ENCODE measurements around the gene COX8C. TPM values are rescaled to one million over a fixed set of nuclear protein-coding genes. Genes with fewer than 3 reads are reported as not detected.

Gene COX8C
- total RNA-seq, 1 experiment from 2014 or later, result not detected

DNA sequence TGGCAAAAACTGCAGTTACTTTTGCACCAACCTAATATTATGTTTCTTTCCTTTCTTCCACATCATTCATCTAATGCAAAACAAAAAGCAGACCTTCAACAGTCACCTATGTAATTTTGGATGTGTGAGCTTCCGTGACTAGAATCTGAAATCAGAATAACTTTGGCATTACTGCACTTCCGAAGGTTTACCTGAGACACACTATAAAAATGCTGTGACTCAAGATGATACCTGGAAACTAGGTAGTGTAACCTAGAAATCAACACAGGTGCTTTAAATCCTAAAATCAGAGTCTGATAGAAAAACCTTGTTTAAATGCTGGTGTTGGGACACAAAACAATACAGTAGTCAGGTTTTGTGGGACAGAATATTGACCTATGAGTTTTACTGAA, 16.4 kb upstream of the COX8C start:
- no peak overlapping the region; the same call in 1 of the 2 replicates for H3K4me2 ChIP-seq (ENCODE audit: low read length)
- intact Hi-C loops (cut with micrococcal nuclease), result no loop called here
- TF ChIP-seq, protein P1, sequence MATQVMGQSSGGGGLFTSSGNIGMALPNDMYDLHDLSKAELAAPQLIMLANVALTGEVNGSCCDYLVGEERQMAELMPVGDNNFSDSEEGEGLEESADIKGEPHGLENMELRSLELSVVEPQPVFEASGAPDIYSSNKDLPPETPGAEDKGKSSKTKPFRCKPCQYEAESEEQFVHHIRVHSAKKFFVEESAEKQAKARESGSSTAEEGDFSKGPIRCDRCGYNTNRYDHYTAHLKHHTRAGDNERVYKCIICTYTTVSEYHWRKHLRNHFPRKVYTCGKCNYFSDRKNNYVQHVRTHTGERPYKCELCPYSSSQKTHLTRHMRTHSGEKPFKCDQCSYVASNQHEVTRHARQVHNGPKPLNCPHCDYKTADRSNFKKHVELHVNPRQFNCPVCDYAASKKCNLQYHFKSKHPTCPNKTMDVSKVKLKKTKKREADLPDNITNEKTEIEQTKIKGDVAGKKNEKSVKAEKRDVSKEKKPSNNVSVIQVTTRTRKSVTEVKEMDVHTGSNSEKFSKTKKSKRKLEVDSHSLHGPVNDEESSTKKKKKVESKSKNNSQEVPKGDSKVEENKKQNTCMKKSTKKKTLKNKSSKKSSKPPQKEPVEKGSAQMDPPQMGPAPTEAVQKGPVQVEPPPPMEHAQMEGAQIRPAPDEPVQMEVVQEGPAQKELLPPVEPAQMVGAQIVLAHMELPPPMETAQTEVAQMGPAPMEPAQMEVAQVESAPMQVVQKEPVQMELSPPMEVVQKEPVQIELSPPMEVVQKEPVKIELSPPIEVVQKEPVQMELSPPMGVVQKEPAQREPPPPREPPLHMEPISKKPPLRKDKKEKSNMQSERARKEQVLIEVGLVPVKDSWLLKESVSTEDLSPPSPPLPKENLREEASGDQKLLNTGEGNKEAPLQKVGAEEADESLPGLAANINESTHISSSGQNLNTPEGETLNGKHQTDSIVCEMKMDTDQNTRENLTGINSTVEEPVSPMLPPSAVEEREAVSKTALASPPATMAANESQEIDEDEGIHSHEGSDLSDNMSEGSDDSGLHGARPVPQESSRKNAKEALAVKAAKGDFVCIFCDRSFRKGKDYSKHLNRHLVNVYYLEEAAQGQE (IDR thresholded peaks at IDR 0.05; ENCODE audit: low read depth), result no peak
- no peak for TF ChIP-seq RAD21 (IDR thresholded peaks at IDR 0.05; ENCODE audit: low read depth)
- no peak for TF ChIP-seq EZH2phosphoT487 (IDR thresholded peaks at IDR 0.05; ENCODE audit: borderline replicate concordance)
- TF ChIP-seq JUND (IDR thresholded peaks at IDR 0.05), result no peak
- TF ChIP-seq, protein P2, sequence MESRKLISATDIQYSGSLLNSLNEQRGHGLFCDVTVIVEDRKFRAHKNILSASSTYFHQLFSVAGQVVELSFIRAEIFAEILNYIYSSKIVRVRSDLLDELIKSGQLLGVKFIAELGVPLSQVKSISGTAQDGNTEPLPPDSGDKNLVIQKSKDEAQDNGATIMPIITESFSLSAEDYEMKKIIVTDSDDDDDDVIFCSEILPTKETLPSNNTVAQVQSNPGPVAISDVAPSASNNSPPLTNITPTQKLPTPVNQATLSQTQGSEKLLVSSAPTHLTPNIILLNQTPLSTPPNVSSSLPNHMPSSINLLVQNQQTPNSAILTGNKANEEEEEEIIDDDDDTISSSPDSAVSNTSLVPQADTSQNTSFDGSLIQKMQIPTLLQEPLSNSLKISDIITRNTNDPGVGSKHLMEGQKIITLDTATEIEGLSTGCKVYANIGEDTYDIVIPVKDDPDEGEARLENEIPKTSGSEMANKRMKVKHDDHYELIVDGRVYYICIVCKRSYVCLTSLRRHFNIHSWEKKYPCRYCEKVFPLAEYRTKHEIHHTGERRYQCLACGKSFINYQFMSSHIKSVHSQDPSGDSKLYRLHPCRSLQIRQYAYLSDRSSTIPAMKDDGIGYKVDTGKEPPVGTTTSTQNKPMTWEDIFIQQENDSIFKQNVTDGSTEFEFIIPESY (IDR thresholded peaks at IDR 0.05; ENCODE audit: extremely low read depth, insufficient replicate concordance, low read length), result no peak
- TF ChIP-seq YY1 (IDR thresholded peaks at IDR 0.05; ENCODE audit: extremely low read depth, insufficient replicate concordance, low read depth, low read length), result no peak
- no peak for ATAC-seq
- H3K9me3 ChIP-seq (ENCODE audit: control insufficient read depth in 1 of 2, insufficient read depth in 1 of 2, low read depth in 1 of 2, low read length in 2 of 2), result no peaks in the 10 kb centered on the region
- no peaks in the 10 kb centered on the region for H3K27me3 ChIP-seq (ENCODE audit: insufficient read depth, low read length)
- no peak for DNase-seq (ENCODE audit: low read depth, low spot score)
- BruUV-seq (replicated peaks), result no TSS peak
- no peak overlapping the region for H2AFZ ChIP-seq (ENCODE audit: low read depth, low read length, poor library complexity, severe bottlenecking)
- H3K4me3 ChIP-seq (replicated peaks in 1 of 2; ENCODE audit: low read depth in 1 of 2, low read length in 2 of 2), result no peak overlapping the region
- peaks cover 11 to 29% of the 10 kb centered on the region in 2 experiments for H3K4me1 ChIP-seq (ENCODE audit: control insufficient read depth in 1 of 2, insufficient read depth in 2 of 2, low read length in 2 of 2)
- ChIA-PET POLR2A (no interaction called here), CTCF (no interaction called here), RAD21 (ENCODE audit: low non-redundant PET in 1 of 2, low total read pairs in 2 of 2, uncharacterized antibody in 2 of 2, unreplicated experiment in 2 of 2) (no interaction called here)
- no peaks in the 10 kb centered on the region for H3K36me3 ChIP-seq (ENCODE audit: control insufficient read depth in 1 of 2, insufficient read depth in 2 of 2, low read length in 2 of 2)
- peaks cover 8% of the 10 kb centered on the region; the same call in 1 of the 2 replicates for H4K20me1 ChIP-seq (ENCODE audit: insufficient read depth)
- peaks cover 67% of the 10 kb centered on the region for H3K79me2 ChIP-seq (ENCODE audit: insufficient read depth, low read length)
- no peak overlapping the region for H3K9ac ChIP-seq (ENCODE audit: low read length)
- no peaks in the 10 kb centered on the region for H3K9me2 ChIP-seq (ENCODE audit: insufficient read depth)
- H3K27ac ChIP-seq (ENCODE audit: low read depth, low read length), result no peak overlapping the region
